ENCODE data around the gene ADM5.

The ADM5 gene

GRCh38 chr19:49689133-49690078 lies at the start of gene ADM5:
Gene ADM5, plus strand, starts transcription at chr19:49689594. Its CDS starts 244 bp downstream, at chr19:49689838.
- peak within 1 kb of the TSS; percentile 89 for H3K27ac Mint-ChIP-seq
- H3K4me3 Mint-ChIP-seq: peak within 1 kb of the TSS; percentile 82
- H3K9me3 Mint-ChIP-seq: no peaks in the 10 kb centered on the region
- H3K36me3 Mint-ChIP-seq: peaks cover 8% of the 10 kb centered on the region
- peaks cover 6% of the 10 kb centered on the region for H3K27me3 Mint-ChIP-seq
- H3K4me1 Mint-ChIP-seq: peaks cover 28% of the 10 kb centered on the region

- peak within 1 kb of the TSS; percentile 97 for H3K4me3 Mint-ChIP-seq
- H3K27ac Mint-ChIP-seq: peak within 1 kb of the TSS; percentile 97
- H3K36me3 Mint-ChIP-seq: peaks cover 3% of the 10 kb centered on the region
- H3K4me1 Mint-ChIP-seq: peaks cover 62% of the 10 kb centered on the region
- H3K9me3 Mint-ChIP-seq: no peaks in the 10 kb centered on the region
- no peaks in the 10 kb centered on the region for H3K27me3 Mint-ChIP-seq
Measured at GRCh38 chr19:49640113-49640898, 49.1 kb upstream of the ADM5 start, which contains the start of gene RRAS. Gene RRAS, minus strand, starts transcription at chr19:49640143. Its CDS starts 45 bp downstream, at chr19:49640098.

DNA sequence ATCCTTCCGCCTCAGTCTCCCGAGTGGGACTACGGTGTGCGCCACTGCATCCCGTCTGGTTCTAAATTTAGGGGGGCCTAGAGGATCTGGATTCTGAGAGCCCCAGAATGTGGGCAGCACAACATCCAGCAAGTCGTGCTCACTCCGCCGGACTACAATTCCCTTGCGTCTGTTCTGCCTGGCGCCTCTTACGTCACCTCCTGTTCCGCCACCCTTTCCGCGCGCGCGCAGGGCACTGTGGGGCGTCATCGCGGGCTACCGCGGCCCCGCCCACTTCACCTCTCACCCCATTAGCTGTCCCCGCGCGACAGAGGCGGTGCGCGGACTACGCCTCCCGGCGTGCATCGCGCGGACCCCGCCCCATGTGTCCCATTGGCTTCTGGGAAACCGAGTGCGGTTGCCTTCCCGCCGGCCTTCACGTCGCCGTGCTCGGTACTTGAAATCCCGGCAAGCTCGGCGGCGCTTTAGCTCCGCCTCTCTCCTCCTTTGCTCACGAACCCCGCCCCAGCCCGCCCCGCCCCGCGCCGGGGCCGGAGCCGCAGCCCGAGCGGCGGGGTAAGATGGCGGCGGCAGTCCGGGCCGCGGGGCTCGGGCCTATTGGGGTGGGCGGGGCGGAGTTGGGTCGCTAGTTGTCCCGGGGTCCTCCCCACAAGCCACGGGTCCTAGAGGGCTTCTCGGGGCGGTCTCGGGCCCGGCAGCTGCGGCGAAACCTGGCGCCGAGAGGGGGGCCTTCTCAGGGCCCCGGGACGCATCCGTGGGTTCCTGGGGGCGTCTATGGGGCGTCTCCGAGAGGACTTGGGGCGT lies 47.5 kb upstream of the ADM5 start, which contains the start of gene SCAF1:
Gene SCAF1, plus strand, starts transcription at position 522 of the 804 bp plus-strand sequence. CDS start 2,818 bp downstream, outside the sequence.
- Mint-ChIP-seq H3K4me3 (peak within 1 kb of the TSS; percentile 97), H3K27ac (peak within 1 kb of the TSS; percentile 97), H3K27me3 (no peaks in the 10 kb centered on the region), H3K36me3 (peaks cover 3% of the 10 kb centered on the region), H3K4me1 (peaks cover 65% of the 10 kb centered on the region), H3K9me3 (no peaks in the 10 kb centered on the region)

GRCh38 chr19:49642492-49643035 lies 46.8 kb upstream of the ADM5 start:
- H3K36me3 Mint-ChIP-seq: peaks cover 3% of the 10 kb centered on the region
- H3K27ac Mint-ChIP-seq: peak overlapping the region; percentile 94
- H3K4me3 Mint-ChIP-seq: peak overlapping the region; percentile 97

GRCh38 chr19:49643466-49643865 lies 45.9 kb upstream of the ADM5 start:
- peaks cover 56% of the 10 kb centered on the region for H3K4me1 Mint-ChIP-seq

More at GRCh38 chr19:49642492-49643035, 46.8 kb upstream of the ADM5 start:
- Mint-ChIP-seq H3K27me3 (no peaks in the 10 kb centered on the region), H3K4me1 (peaks cover 63% of the 10 kb centered on the region), H3K9me3 (no peaks in the 10 kb centered on the region)

GRCh38 chr19:49645592-49645991 lies 43.8 kb upstream of the ADM5 start:
- Mint-ChIP-seq H3K27me3 (no peaks in the 10 kb centered on the region), H3K36me3 (peaks cover 3% of the 10 kb centered on the region), H3K4me1 (peaks cover 37% of the 10 kb centered on the region), H3K9me3 (no peaks in the 10 kb centered on the region), H3K27ac (no peak overlapping the region), H3K4me3 (no peak overlapping the region)

More at GRCh38 chr19:49643466-49643865, 45.9 kb upstream of the ADM5 start:
- Mint-ChIP-seq H3K36me3 (peaks cover 3% of the 10 kb centered on the region), H3K9me3 (no peaks in the 10 kb centered on the region), H3K27ac (peak overlapping the region; percentile 88), H3K27me3 (no peaks in the 10 kb centered on the region), H3K4me3 (peak overlapping the region; percentile 97)

DNA sequence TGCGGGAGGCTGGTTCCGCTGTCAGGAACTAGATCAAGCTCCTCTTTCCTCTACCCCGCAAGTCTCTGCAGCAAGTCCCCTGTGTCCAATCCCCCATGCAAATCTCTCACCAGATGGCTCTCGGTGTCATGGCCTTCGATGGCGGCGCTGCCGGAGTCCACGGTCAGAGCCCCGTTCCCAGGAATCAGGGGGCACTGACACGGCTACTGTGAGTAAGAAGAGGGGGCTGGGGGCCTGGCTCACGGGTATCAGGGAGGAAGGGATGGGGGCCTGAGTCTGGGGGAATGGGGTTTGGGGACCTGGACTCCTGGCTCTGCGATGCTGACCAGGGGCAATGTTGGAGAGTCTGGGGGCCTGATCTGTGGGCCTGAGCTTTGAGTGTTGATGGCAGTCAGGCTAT lies 43.4 kb upstream of the ADM5 start:
- Mint-ChIP-seq H3K27me3 (no peaks in the 10 kb centered on the region), H3K27ac (no peak overlapping the region), H3K4me1 (peaks cover 33% of the 10 kb centered on the region)

GRCh38 chr19:49646586-49646985 lies 42.8 kb upstream of the ADM5 start:
- Mint-ChIP-seq H3K4me1 (peaks cover 30% of the 10 kb centered on the region), H3K27me3 (no peaks in the 10 kb centered on the region), H3K36me3 (peaks cover 3% of the 10 kb centered on the region), H3K9me3 (no peaks in the 10 kb centered on the region), H3K4me3 (no peak overlapping the region), H3K27ac (no peak overlapping the region)

More for the DNA sequence above, 43.4 kb upstream of the ADM5 start:
- Mint-ChIP-seq H3K9me3 (no peaks in the 10 kb centered on the region), H3K36me3 (peaks cover 3% of the 10 kb centered on the region), H3K4me3 (no peak overlapping the region)

DNA sequence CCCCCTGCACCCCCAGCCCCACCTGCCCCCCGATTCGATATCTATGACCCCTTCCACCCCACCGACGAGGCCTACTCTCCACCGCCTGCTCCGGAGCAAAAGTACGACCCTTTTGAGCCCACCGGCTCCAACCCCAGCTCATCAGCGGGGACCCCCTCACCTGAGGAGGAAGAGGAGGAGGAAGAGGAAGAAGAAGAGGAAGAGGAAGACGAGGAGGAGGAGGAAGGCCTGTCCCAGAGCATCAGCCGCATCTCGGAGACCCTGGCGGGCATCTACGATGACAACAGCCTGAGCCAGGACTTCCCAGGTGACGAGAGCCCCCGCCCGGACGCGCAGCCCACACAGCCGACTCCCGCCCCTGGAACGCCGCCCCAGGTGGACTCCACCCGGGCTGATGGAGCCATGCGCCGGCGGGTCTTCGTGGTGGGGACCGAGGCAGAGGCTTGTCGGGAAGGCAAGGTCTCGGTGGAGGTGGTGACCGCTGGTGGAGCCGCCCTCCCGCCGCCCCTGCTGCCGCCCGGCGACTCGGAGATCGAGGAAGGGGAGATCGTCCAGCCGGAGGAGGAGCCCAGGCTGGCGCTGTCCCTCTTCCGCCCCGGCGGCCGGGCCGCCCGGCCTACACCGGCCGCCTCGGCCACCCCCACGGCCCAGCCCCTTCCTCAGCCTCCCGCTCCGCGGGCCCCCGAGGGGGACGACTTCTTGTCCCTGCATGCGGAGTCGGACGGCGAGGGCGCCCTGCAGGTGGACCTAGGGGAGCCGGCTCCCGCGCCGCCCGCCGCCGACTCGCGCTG lies 38.2 kb upstream of the ADM5 start:
- no peaks in the 10 kb centered on the region for H3K9me3 Mint-ChIP-seq
- no peak overlapping the region for H3K27ac Mint-ChIP-seq
- no peaks in the 10 kb centered on the region for H3K27me3 Mint-ChIP-seq
- H3K4me3 Mint-ChIP-seq: no peak overlapping the region
- H3K4me1 Mint-ChIP-seq: peaks cover 6% of the 10 kb centered on the region
- H3K36me3 Mint-ChIP-seq: peaks cover 3% of the 10 kb centered on the region

GRCh38 chr19:49651820-49652550 lies 37.4 kb upstream of the ADM5 start:
- H3K36me3 Mint-ChIP-seq: peaks cover 3% of the 10 kb centered on the region

DNA sequence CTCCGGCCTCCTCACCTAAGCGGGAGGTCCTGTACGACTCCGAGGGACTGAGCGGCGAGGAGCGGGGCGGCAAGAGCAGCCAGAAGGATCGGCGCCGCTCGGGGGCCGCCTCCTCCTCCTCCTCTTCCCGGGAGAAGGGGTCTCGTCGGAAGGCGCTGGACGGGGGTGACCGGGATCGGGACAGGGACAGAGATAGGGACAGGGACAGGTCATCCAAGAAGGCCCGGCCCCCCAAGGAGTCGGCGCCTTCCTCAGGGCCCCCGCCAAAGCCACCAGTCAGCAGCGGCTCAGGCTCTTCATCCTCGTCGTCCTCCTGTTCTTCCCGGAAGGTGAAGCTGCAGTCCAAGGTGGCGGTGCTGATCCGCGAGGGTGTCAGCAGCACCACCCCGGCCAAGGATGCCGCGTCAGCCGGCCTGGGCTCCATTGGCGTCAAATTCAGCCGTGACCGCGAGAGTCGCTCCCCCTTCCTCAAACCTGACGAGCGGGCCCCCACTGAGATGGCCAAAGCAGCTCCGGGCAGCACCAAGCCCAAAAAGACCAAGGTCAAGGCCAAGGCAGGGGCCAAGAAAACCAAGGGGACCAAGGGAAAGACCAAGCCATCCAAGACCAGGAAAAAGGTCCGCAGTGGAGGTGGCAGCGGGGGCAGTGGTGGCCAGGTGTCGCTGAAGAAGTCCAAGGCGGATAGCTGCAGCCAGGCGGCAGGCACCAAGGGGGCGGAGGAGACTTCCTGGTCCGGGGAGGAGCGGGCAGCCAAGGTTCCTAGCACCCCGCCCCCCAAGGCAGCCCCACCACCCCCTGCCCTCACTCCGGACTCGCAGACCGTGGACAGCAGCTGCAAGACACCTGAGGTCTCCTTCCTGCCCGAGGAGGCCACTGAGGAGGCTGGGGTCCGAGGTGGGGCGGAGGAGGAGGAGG lies 36.6 kb upstream of the ADM5 start:
- peaks cover 6% of the 10 kb centered on the region for H3K4me1 Mint-ChIP-seq
- H3K9me3 Mint-ChIP-seq: no peaks in the 10 kb centered on the region
- no peaks in the 10 kb centered on the region for H3K27me3 Mint-ChIP-seq
- H3K4me3 Mint-ChIP-seq: no peak overlapping the region
- peaks cover 5% of the 10 kb centered on the region for H3K36me3 Mint-ChIP-seq
- no peak overlapping the region for H3K27ac Mint-ChIP-seq

More at GRCh38 chr19:49651820-49652550, 37.4 kb upstream of the ADM5 start:
- Mint-ChIP-seq H3K27me3 (no peaks in the 10 kb centered on the region), H3K4me1 (peaks cover 6% of the 10 kb centered on the region), H3K27ac (no peak overlapping the region), H3K9me3 (no peaks in the 10 kb centered on the region), H3K4me3 (no peak overlapping the region)

DNA sequence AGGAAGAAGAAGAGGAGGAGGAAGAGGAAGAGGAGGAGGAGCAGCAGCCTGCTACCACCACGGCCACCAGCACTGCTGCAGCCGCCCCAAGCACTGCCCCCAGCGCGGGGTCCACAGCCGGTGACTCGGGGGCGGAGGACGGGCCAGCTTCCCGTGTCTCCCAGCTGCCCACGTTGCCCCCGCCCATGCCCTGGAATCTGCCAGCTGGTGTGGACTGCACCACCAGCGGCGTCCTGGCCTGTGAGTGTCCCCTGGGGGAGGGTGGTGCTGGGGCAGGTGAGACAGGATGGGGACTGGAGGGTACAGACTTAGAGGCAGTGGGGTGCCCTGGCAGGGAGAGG lies 36.0 kb upstream of the ADM5 start:
- Mint-ChIP-seq H3K4me3 (no peak overlapping the region), H3K36me3 (peaks cover 5% of the 10 kb centered on the region)

DNA sequence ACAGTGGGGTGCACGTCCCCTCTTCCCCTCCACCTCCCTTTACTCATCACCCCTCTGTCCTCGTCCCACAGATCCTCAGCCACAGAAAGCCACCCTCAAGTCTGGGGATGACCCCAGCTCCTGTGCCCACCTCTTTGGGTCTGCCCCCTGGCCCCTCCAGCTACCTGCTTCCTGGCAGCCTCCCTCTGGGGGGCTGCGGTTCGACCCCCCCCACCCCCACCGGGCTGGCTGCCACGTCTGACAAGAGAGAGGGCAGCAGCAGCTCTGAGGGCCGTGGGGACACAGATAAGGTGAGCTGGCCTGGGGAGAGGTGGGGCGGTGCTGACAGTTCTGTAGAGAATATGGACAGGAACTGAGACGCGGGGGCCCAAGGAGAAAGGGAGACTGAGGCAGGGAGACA lies 34.8 kb upstream of the ADM5 start:
- Mint-ChIP-seq H3K9me3 (no peaks in the 10 kb centered on the region), H3K27me3 (no peaks in the 10 kb centered on the region), H3K36me3 (peaks cover 5% of the 10 kb centered on the region), H3K27ac (no peak overlapping the region), H3K4me3 (no peak overlapping the region), H3K4me1 (peaks cover 6% of the 10 kb centered on the region)

More for the DNA sequence above, 36.0 kb upstream of the ADM5 start:
- Mint-ChIP-seq H3K9me3 (no peaks in the 10 kb centered on the region), H3K27ac (no peak overlapping the region), H3K4me1 (peaks cover 6% of the 10 kb centered on the region), H3K27me3 (no peaks in the 10 kb centered on the region)
